Astrocyte (in vitro differentiated cells and primary cell): ENCODE results near the gene KBTBD2. TPM values are rescaled to one million over a fixed set of nuclear protein-coding genes. Genes with fewer than 3 reads are reported as not detected.

ENCODE experiments used
- DNase-seq: peaks from one replicate; pipeline ENCODE4 v3.0.0-alpha.2; 2010; ENCODE audit warnings: low read depth
- FAIRE-seq: peaks from 2 replicates; lab custom pipeline; 2011; peaks lifted over from hg19 to GRCh38; lab: Jason Lieb, UNC
- H2AFZ ChIP-seq: 2 replicates; pipeline ENCODE4 v1.6.0; 2012; ENCODE audit warnings: low read depth, low read length, inconsistent platforms
- H3K27ac ChIP-seq: 2 replicates; pipeline ENCODE4 v1.5.1; 2011; ENCODE audit warnings: low read depth, low read length, inconsistent platforms
- H3K27me3 ChIP-seq: 2 replicates; pipeline ENCODE4 v1.6.0; 2011; ENCODE audit warnings: low read length, inconsistent platforms; ENCODE audit not compliant: insufficient read depth
- H3K36me3 ChIP-seq: 2 replicates; pipeline ENCODE4 v1.5.1; 2011; ENCODE audit warnings: low read length, inconsistent platforms; ENCODE audit not compliant: insufficient read depth
- H3K4me1 ChIP-seq: 2 replicates; pipeline ENCODE4 v1.5.1; 2011; ENCODE audit warnings: low read length, inconsistent platforms; ENCODE audit not compliant: insufficient read depth
- H3K4me2 ChIP-seq: 2 replicates; pipeline ENCODE4 v1.6.0; 2012; ENCODE audit warnings: low read length, inconsistent platforms
- H3K4me3 ChIP-seq: 2 replicates; pipeline ENCODE4 v1.5.1; 2011; ENCODE audit warnings: low read depth, mild to moderate bottlenecking, low read length, inconsistent platforms; ENCODE audit not compliant: insufficient read depth
- H3K79me2 ChIP-seq: 2 replicates; pipeline ENCODE4 v1.6.0; 2012; ENCODE audit warnings: mild to moderate bottlenecking, low read length, inconsistent platforms; ENCODE audit not compliant: insufficient read depth
- H3K9ac ChIP-seq: 2 replicates; pipeline ENCODE4 v1.6.0; 2012; ENCODE audit warnings: mild to moderate bottlenecking, low read length, inconsistent platforms
- H3K9me3 ChIP-seq: 2 replicates; pipeline ENCODE4 v1.5.1; 2012; ENCODE audit warnings: low read depth, mild to moderate bottlenecking, low read length, inconsistent platforms; ENCODE audit not compliant: insufficient read depth
- H4K20me1 ChIP-seq: 2 replicates; pipeline ENCODE4 v1.6.0; 2012; ENCODE audit warnings: low read length, inconsistent platforms; ENCODE audit not compliant: insufficient read depth
- H3K27ac Mint-ChIP-seq: one replicate; pipeline ENCODE4 v1.8.0; 2021; ENCODE audit warnings: mild to moderate bottlenecking, mixed read lengths; ENCODE audit not compliant: unreplicated experiment
- H3K27me3 Mint-ChIP-seq: one replicate; pipeline ENCODE4 v1.8.0; 2021; ENCODE audit warnings: low read depth, mixed read lengths; ENCODE audit not compliant: unreplicated experiment
- H3K36me3 Mint-ChIP-seq: one replicate; pipeline ENCODE4 v1.8.0; 2021; ENCODE audit warnings: low read depth, mixed read lengths; ENCODE audit not compliant: unreplicated experiment
- H3K4me1 Mint-ChIP-seq: one replicate; pipeline ENCODE4 v1.8.0; 2021; ENCODE audit warnings: low read depth, mixed read lengths; ENCODE audit not compliant: unreplicated experiment
- H3K4me3 Mint-ChIP-seq: one replicate; pipeline ENCODE4 v1.8.0; 2021; ENCODE audit warnings: mild to moderate bottlenecking, moderate library complexity, mixed read lengths; ENCODE audit not compliant: unreplicated experiment
- H3K9me3 Mint-ChIP-seq: one replicate; pipeline ENCODE4 v1.8.0; 2021; ENCODE audit warnings: mild to moderate bottlenecking, mixed read lengths; ENCODE audit not compliant: unreplicated experiment
- EZH2 ChIP-seq: IDR thresholded peaks from 2 replicates; pipeline ENCODE4 v1.6.1; 2012; ENCODE audit warnings: mild to moderate bottlenecking, low read length, inconsistent platforms; ENCODE audit not compliant: insufficient read depth
- total RNA-seq: library from RNA; stranded (reverse); gene quantifications from 2 replicates; pipeline ENCODE4 v1.2.1, GENCODE V29; 2021
- TF ChIP-seq, protein P1 (sequence below): IDR thresholded peaks from 2 replicates; pipeline ENCODE4 v1.5.1; 2011; ENCODE audit warnings: low read depth, mild to moderate bottlenecking, inconsistent platforms, low read length, moderate library complexity; ENCODE audit not compliant: insufficient read depth

The KBTBD2 gene
- total RNA-seq, 1 donor from 2014 or later = 26.9 TPM

GRCh38 chr7:32890010-32890792 is 1.4 kb downstream of the KBTBD2 start:
- peak overlapping the region; percentile 91 for H3K9ac ChIP-seq
- TF ChIP-seq, protein P1, sequence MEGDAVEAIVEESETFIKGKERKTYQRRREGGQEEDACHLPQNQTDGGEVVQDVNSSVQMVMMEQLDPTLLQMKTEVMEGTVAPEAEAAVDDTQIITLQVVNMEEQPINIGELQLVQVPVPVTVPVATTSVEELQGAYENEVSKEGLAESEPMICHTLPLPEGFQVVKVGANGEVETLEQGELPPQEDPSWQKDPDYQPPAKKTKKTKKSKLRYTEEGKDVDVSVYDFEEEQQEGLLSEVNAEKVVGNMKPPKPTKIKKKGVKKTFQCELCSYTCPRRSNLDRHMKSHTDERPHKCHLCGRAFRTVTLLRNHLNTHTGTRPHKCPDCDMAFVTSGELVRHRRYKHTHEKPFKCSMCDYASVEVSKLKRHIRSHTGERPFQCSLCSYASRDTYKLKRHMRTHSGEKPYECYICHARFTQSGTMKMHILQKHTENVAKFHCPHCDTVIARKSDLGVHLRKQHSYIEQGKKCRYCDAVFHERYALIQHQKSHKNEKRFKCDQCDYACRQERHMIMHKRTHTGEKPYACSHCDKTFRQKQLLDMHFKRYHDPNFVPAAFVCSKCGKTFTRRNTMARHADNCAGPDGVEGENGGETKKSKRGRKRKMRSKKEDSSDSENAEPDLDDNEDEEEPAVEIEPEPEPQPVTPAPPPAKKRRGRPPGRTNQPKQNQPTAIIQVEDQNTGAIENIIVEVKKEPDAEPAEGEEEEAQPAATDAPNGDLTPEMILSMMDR = no peak
- TF ChIP-seq EZH2 = no peak
- peak overlapping the region; percentile 7 for H2AFZ ChIP-seq
- Mint-ChIP-seq H3K27me3 (no peaks in the 10 kb centered on the region), H3K27ac (peak overlapping the region; percentile 99), H3K36me3 (no peaks in the 10 kb centered on the region), H3K9me3 (no peaks in the 10 kb centered on the region), H3K4me3 (peak overlapping the region; percentile 99), H3K4me1 (peaks cover 40% of the 10 kb centered on the region)
- H3K4me2 ChIP-seq = peak overlapping the region; percentile 90
- H3K4me1 ChIP-seq = peaks cover 19% of the 10 kb centered on the region
- H3K9me3 ChIP-seq = no peaks in the 10 kb centered on the region
- peak overlapping the region; percentile 87 for H3K27ac ChIP-seq
- peaks cover 58% of the 10 kb centered on the region for H3K79me2 ChIP-seq
- H4K20me1 ChIP-seq = peaks cover 52% of the 10 kb centered on the region
- DNase-seq (peak; percentile 56), FAIRE-seq (no peak)
- H3K27me3 ChIP-seq = no peaks in the 10 kb centered on the region
- H3K36me3 ChIP-seq = no peaks in the 10 kb centered on the region
- peak overlapping the region; percentile 83 for H3K4me3 ChIP-seq

DNA sequence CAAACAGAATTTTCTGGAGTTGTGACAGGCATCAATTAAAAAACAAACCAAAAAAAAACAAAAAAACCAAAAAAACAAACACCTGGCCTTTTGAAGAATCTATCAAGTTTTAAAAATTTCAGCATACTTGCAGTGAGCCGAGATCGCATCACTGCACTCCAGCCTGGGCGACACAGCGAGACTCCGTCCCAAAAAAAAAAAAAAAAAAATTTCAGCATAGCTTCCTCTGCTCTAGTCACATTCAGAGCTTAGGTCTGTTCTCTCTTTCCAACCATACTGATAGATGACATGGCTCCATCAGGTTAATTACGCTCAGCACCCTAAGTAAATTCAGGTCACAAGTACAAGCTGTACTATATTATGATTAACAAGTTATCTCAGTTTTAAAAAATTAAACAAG is 3.1 kb downstream of the KBTBD2 start:
- H3K79me2 ChIP-seq = peaks cover 75% of the 10 kb centered on the region
- Mint-ChIP-seq H3K27me3 (no peaks in the 10 kb centered on the region), H3K4me3 (peak overlapping the region; percentile 99), H3K27ac (no peak overlapping the region), H3K4me1 (peaks cover 36% of the 10 kb centered on the region), H3K9me3 (no peaks in the 10 kb centered on the region), H3K36me3 (no peaks in the 10 kb centered on the region)
- no peak overlapping the region for H3K9ac ChIP-seq
- H3K27ac ChIP-seq = no peak overlapping the region
- no peak overlapping the region for H3K4me3 ChIP-seq
- H4K20me1 ChIP-seq = peaks cover 61% of the 10 kb centered on the region
- no peak for FAIRE-seq
- H3K9me3 ChIP-seq = no peaks in the 10 kb centered on the region
- no peaks in the 10 kb centered on the region for H3K27me3 ChIP-seq
- H2AFZ ChIP-seq = no peak overlapping the region
- TF ChIP-seq, protein P1 = no peak
- TF ChIP-seq EZH2 = no peak
- peaks cover 19% of the 10 kb centered on the region for H3K4me1 ChIP-seq
- no peaks in the 10 kb centered on the region for H3K36me3 ChIP-seq
- DNase-seq = no peak
- peak overlapping the region; percentile 9 for H3K4me2 ChIP-seq

- Histone ChIP-seq H3K27me3 (no peaks in the 10 kb centered on the region), H3K4me3 (no peak overlapping the region), H3K36me3 (no peaks in the 10 kb centered on the region), H3K4me1 (peaks cover 10% of the 10 kb centered on the region), H3K4me2 (no peak overlapping the region), H3K27ac (no peak overlapping the region), H3K9me3 (no peaks in the 10 kb centered on the region), H2AFZ (no peak overlapping the region), H3K9ac (no peak overlapping the region), H3K79me2 (peaks cover 86% of the 10 kb centered on the region), H4K20me1 (peaks cover 71% of the 10 kb centered on the region)
- TF ChIP-seq, protein P1 = no peak
- no peak for TF ChIP-seq EZH2
- Mint-ChIP-seq H3K4me1 (peaks cover 26% of the 10 kb centered on the region), H3K9me3 (no peaks in the 10 kb centered on the region), H3K36me3 (no peaks in the 10 kb centered on the region), H3K4me3 (peak overlapping the region; percentile 41), H3K27me3 (no peaks in the 10 kb centered on the region), H3K27ac (no peak overlapping the region)
- DNase-seq = no peak
- FAIRE-seq = no peak
Measured at GRCh38 chr7:32887395-32887794, 4.2 kb downstream of the KBTBD2 start.
